Mesendoderm (in vitro differentiated cells): ENCODE measurements around the gene TRIM8.

Source experiments
- DNase-seq: peaks from one replicate; pipeline ENCODE4 v3.0.0; 2013
- H2AK5ac ChIP-seq: 2 replicates; pipeline ENCODE4 v1.6.1; 2013; ENCODE audit warnings: low read length, inconsistent platforms
- H2BK120ac ChIP-seq: 2 replicates; pipeline ENCODE4 v1.6.1; 2013; ENCODE audit warnings: low read depth, mild to moderate bottlenecking, low read length, moderate library complexity, mixed read lengths
- H2BK15ac ChIP-seq: replicated peaks from 2 replicates; pipeline ENCODE4 v1.6.1; 2013; ENCODE audit warnings: low read depth, mild to moderate bottlenecking, moderate library complexity
- H2BK5ac ChIP-seq: 2 replicates; pipeline ENCODE4 v1.6.1; 2013; ENCODE audit warnings: low read length, inconsistent platforms
- H3K18ac ChIP-seq: 2 replicates; pipeline ENCODE4 v1.6.1; 2013; ENCODE audit warnings: mild to moderate bottlenecking, low read length, mixed read lengths
- H3K23ac ChIP-seq: one replicate; pipeline ENCODE4 v1.6.1; 2013; ENCODE audit warnings: low read length
- H3K27ac ChIP-seq: 2 replicates; pipeline ENCODE4 v1.5.1; 2013; ENCODE audit warnings: low read depth, mild to moderate bottlenecking, inconsistent platforms, low read length, moderate library complexity
- H3K27me3 ChIP-seq: 2 replicates; pipeline ENCODE4 v1.6.1; 2013; ENCODE audit warnings: low read length, control low read depth, mild to moderate bottlenecking, inconsistent platforms; ENCODE audit not compliant: insufficient read depth, poor library complexity
- H3K36me3 ChIP-seq: 2 replicates; pipeline ENCODE4 v1.6.1; 2013; ENCODE audit warnings: low read length, inconsistent platforms; ENCODE audit not compliant: control insufficient read depth, insufficient read depth
- H3K4ac ChIP-seq: one replicate; pipeline ENCODE4 v1.6.1; 2013; ENCODE audit warnings: low read depth, mild to moderate bottlenecking, low read length, moderate library complexity
- H3K4me1 ChIP-seq: 2 replicates; pipeline ENCODE4 v1.6.1; 2013; ENCODE audit warnings: low read depth, low read length, inconsistent platforms; ENCODE audit not compliant: control insufficient read depth
- H3K4me2 ChIP-seq: 2 replicates; pipeline ENCODE4 v1.6.1; 2013; ENCODE audit warnings: low read length
- H3K4me3 ChIP-seq: 2 replicates; pipeline ENCODE4 v1.5.1; 2013; ENCODE audit warnings: mild to moderate bottlenecking, low read length
- H3K56ac ChIP-seq: one replicate; pipeline ENCODE4 v1.6.1; 2013; ENCODE audit warnings: low read length
- H3K79me1 ChIP-seq: 2 replicates; pipeline ENCODE4 v1.6.1; 2013; ENCODE audit warnings: low read length, inconsistent platforms
- H3K79me2 ChIP-seq: 2 replicates; pipeline ENCODE4 v1.6.1; 2013; ENCODE audit warnings: mild to moderate bottlenecking, low read length; ENCODE audit not compliant: control insufficient read depth, insufficient read depth
- H3K9ac ChIP-seq: 2 replicates; pipeline ENCODE4 v1.6.1; 2013; ENCODE audit warnings: low read length, inconsistent platforms
- H4K5ac ChIP-seq: one replicate; pipeline ENCODE4 v1.6.1; 2013; ENCODE audit warnings: low read length
- H4K8ac ChIP-seq: one replicate; pipeline ENCODE4 v1.6.1; 2013; ENCODE audit warnings: low read depth, mild to moderate bottlenecking, control low read depth, low read length, moderate library complexity
- WGBS: extraction: QIAGEN DNeasy Blood & Tissue Kit; methylation state at CpG from one replicate; pipeline ENCODE4 v1.1.7; 2013; ENCODE audit warnings: low lambda C conversion rate, missing lambda C conversion rate; ENCODE audit not compliant: insufficient coverage; ENCODE audit errors: extremely low coverage; 5-methylcytosine and 5-hydroxymethylcytosine counted together

TRIM8 gene

DNA sequence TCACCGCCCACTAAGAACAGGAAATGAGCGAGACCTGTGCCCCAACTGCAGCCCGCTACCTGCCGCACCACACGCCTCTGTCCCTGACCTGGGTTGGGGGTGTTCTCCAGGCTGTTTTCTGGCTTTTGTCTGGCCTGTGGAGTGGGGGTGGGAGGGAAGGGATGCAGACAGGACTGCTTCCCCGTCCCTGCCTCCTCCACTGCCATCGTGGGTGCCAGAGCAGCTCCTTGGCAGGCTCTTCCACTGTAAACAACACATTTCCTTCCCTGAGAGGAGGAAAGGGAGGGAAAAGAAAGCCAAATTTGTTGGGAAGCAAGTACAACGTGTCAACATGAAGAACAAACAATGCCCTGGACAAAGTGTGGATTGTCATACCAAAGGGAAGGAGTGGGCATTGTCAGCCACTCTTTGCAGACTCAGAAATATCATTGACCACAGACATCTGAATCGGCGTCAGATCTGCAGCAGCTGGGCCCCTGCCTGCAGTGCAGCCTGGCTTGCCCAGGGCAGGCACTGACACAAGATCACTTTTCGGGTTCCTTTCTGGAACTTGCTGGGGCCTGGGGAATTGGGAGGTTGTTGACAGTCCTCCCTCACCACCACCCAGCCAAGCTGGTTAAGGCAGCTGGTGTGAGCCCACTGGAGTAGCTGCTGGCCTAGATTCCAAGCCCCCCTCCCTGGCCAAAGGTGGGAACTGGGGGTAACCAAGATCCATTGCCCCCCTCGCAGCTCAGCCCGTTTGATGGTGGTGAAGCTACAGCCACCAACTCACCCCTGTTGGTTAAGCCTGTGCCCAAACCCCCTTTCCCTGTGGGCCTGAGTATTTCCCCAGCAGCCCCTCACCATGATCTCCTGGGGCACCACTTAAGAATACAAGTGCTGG lies 22.6 kb upstream of the TRIM8 start:
- H2BK15ac ChIP-seq = no peak overlapping the region
- no peak for DNase-seq

GRCh38 chr10:102624094-102624493 lies 20.2 kb upstream of the TRIM8 start:
- Histone ChIP-seq H3K4me3 (no peak overlapping the region), H2BK5ac (no peak overlapping the region), H2BK15ac (no peak overlapping the region), H3K4ac (no peak overlapping the region), H3K23ac (no peak overlapping the region), H3K56ac (no peak overlapping the region), H3K27ac (no peak overlapping the region), H3K4me2 (no peak overlapping the region), H3K4me1 (peaks cover 21% of the 10 kb centered on the region), H3K9ac (no peak overlapping the region), H4K5ac (no peak overlapping the region), H2AK5ac (no peak overlapping the region), H2BK120ac (no peak overlapping the region), H3K79me1 (no peaks in the 10 kb centered on the region), H3K79me2 (no peaks in the 10 kb centered on the region), H3K18ac (no peak overlapping the region), H4K8ac (no peak overlapping the region), H3K27me3 (no peaks in the 10 kb centered on the region), H3K36me3 (no peaks in the 10 kb centered on the region)
- no peak for DNase-seq
- WGBS = no CpG with 5 or more reads among the region's 3 CpGs

More for the DNA sequence above, 22.6 kb upstream of the TRIM8 start:
- Histone ChIP-seq H3K18ac (no peak overlapping the region), H3K27me3 (no peaks in the 10 kb centered on the region), H4K5ac (no peak overlapping the region), H4K8ac (no peak overlapping the region), H3K4ac (no peak overlapping the region), H3K4me3 (no peak overlapping the region), H3K56ac (peak overlapping the region; percentile 3), H2AK5ac (no peak overlapping the region), H3K27ac (no peak overlapping the region), H3K4me1 (peaks cover 8% of the 10 kb centered on the region), H3K4me2 (no peak overlapping the region), H2BK120ac (no peak overlapping the region), H3K79me2 (no peaks in the 10 kb centered on the region), H3K36me3 (no peaks in the 10 kb centered on the region), H3K9ac (no peak overlapping the region), H2BK5ac (no peak overlapping the region), H3K79me1 (no peaks in the 10 kb centered on the region), H3K23ac (peak overlapping the region; percentile 80)
- no CpG with 5 or more reads among the region's 13 CpGs for WGBS

GRCh38 chr10:102624751-102625645 lies 19.3 kb upstream of the TRIM8 start:
- Histone ChIP-seq H3K23ac (no peak overlapping the region), H2BK5ac (no peak overlapping the region), H3K56ac (no peak overlapping the region), H3K4me3 (no peak overlapping the region), H3K27me3 (no peaks in the 10 kb centered on the region), H3K36me3 (no peaks in the 10 kb centered on the region), H3K4me2 (no peak overlapping the region), H2BK15ac (no peak overlapping the region), H4K5ac (no peak overlapping the region), H3K79me2 (no peaks in the 10 kb centered on the region), H2AK5ac (no peak overlapping the region), H3K18ac (no peak overlapping the region), H3K4me1 (peaks cover 26% of the 10 kb centered on the region), H3K9ac (no peak overlapping the region), H3K27ac (no peak overlapping the region), H3K79me1 (no peaks in the 10 kb centered on the region), H2BK120ac (no peak overlapping the region), H4K8ac (no peak overlapping the region), H3K4ac (no peak overlapping the region)
- DNase-seq = no peak
- no CpG with 5 or more reads among the region's 12 CpGs for WGBS

DNA sequence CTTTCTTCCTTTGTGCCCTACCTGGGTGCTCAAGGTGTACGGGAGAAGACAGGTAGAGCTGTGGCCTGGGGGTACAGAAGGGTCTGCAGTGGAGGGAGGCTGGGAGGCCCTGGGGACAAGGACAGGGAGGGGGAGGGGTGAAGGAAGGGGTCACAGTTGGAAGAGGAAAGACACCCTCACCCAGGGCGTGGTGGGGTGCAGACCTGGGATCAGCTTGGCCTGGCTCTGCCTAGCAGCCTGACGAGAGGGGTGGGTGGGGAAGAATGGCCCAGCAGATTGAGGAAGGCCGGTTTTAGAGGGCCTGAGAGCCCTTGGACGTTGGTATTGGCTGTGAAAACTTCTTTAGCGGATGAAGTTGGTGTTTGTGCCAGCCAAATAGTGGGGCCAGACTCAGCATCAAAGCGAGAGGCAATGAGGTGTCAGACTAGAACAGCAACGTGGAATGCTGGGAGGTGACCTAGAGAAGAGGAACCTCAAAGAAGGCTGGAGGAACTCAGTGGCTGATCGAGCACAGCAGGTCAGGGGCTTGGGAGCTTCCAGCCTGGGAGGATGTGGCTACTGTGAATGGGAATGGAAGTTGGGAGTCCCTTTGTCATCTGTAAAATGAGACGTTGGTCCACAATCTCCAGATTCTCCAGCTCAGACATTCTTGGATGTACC lies 18.1 kb upstream of the TRIM8 start:
- H2BK120ac ChIP-seq = no peak overlapping the region
- no peak overlapping the region for H3K27ac ChIP-seq
- no peak overlapping the region for H3K4me3 ChIP-seq
- no peaks in the 10 kb centered on the region for H3K79me1 ChIP-seq
- no peak overlapping the region for H4K5ac ChIP-seq
- no peak overlapping the region for H3K4me2 ChIP-seq
- no peak overlapping the region for H2BK5ac ChIP-seq
- no CpG with 5 or more reads among the region's 10 CpGs for WGBS
- no peak overlapping the region for H4K8ac ChIP-seq
- no peak overlapping the region for H3K18ac ChIP-seq
- H2AK5ac ChIP-seq = peak overlapping the region; percentile 10
- no peak overlapping the region for H3K4ac ChIP-seq
- no peak overlapping the region for H3K9ac ChIP-seq
- H3K36me3 ChIP-seq = no peaks in the 10 kb centered on the region
- peaks cover 30% of the 10 kb centered on the region for H3K4me1 ChIP-seq
- no peak overlapping the region for H3K23ac ChIP-seq
- no peaks in the 10 kb centered on the region for H3K79me2 ChIP-seq
- H3K56ac ChIP-seq = peak overlapping the region; percentile 3
- no peak overlapping the region for H2BK15ac ChIP-seq
- DNase-seq = peak; percentile 51
- no peaks in the 10 kb centered on the region for H3K27me3 ChIP-seq

GRCh38 chr10:102627291-102627735 lies 17.0 kb upstream of the TRIM8 start:
- H3K27me3 ChIP-seq = no peaks in the 10 kb centered on the region
- no peaks in the 10 kb centered on the region for H3K79me1 ChIP-seq
- peaks cover 30% of the 10 kb centered on the region for H3K4me1 ChIP-seq
- no peaks in the 10 kb centered on the region for H3K36me3 ChIP-seq
- DNase-seq = peak; percentile 56
- peak overlapping the region; percentile 74 for H2AK5ac ChIP-seq
- no peak overlapping the region for H3K4me2 ChIP-seq
- H3K18ac ChIP-seq = peak overlapping the region; percentile 88
- no peaks in the 10 kb centered on the region for H3K79me2 ChIP-seq
- no CpG with 5 or more reads among the region's 12 CpGs for WGBS
- H3K4me3 ChIP-seq = no peak overlapping the region
- H2BK5ac ChIP-seq = peak overlapping the region; percentile 54
- H3K9ac ChIP-seq = peak overlapping the region; percentile 53
- H3K27ac ChIP-seq = peak overlapping the region; percentile 74
- peak overlapping the region; percentile 69 for H3K56ac ChIP-seq
- peak overlapping the region; percentile 39 for H3K4ac ChIP-seq
- no peak overlapping the region for H4K8ac ChIP-seq
- H3K23ac ChIP-seq = peak overlapping the region; percentile 70
- H2BK15ac ChIP-seq = no peak overlapping the region
- no peak overlapping the region for H2BK120ac ChIP-seq
- H4K5ac ChIP-seq = peak overlapping the region; percentile 15
